Calu3 (cell line): Measurements from ENCODE around the gene DNMT3B. TPM values are rescaled to one million over a fixed set of nuclear protein-coding genes. Genes with fewer than 3 reads are reported as not detected.

Experiments
- BruUV-seq: library from RNA; stranded (reverse); fragments of 400-500 nt; replicated peaks from 2 replicates; lab custom pipeline; 2021; lab: Mats Ljungman, UMichigan
- CTCF ChIA-PET: fragments of 300-600 bp; sonication (Branson Sonifier 250); formaldehyde crosslinking; loops from one replicate; lab custom pipeline; 2022; ENCODE audit warnings: antibody characterized with exemption; lab: Charles Lee
- DNase-seq: peaks from one replicate; pipeline ENCODE4 v3.0.0; 2022
- H3K27ac Mint-ChIP-seq: one replicate; pipeline ENCODE4 v1.8.0; 2022; ENCODE audit warnings: mixed read lengths; ENCODE audit not compliant: unreplicated experiment
- H3K27me3 Mint-ChIP-seq: one replicate; pipeline ENCODE4 v1.8.0; 2022; ENCODE audit warnings: mixed read lengths; ENCODE audit not compliant: unreplicated experiment
- H3K36me3 Mint-ChIP-seq: one replicate; pipeline ENCODE4 v1.8.0; 2022; ENCODE audit warnings: mild to moderate bottlenecking, moderate library complexity, mixed read lengths; ENCODE audit not compliant: insufficient read depth, unreplicated experiment
- H3K4me1 Mint-ChIP-seq: one replicate; pipeline ENCODE4 v1.8.0; 2022; ENCODE audit warnings: mild to moderate bottlenecking, low read depth, mixed read lengths; ENCODE audit not compliant: unreplicated experiment
- H3K4me3 Mint-ChIP-seq: one replicate; pipeline ENCODE4 v1.8.0; 2022; ENCODE audit warnings: mild to moderate bottlenecking, low read depth, moderate library complexity, mixed read lengths; ENCODE audit not compliant: unreplicated experiment
- H3K9me3 Mint-ChIP-seq: one replicate; pipeline ENCODE4 v1.8.0; 2022; ENCODE audit warnings: low read depth, mixed read lengths; ENCODE audit not compliant: unreplicated experiment
- CTCF ChIP-seq: fragments of 200-600 bp; IDR thresholded peaks from one replicate; pipeline ENCODE4 v1.8.0; 2022; ENCODE audit warnings: antibody characterized with exemption; ENCODE audit not compliant: unreplicated experiment
- intact Hi-C: fragments of 100-400 bp; cut with micrococcal nuclease; formaldehyde crosslinking; loops from one replicate; pipeline ENCODE4 v1.10.0; 2022; ENCODE audit not compliant: unreplicated experiment
- total RNA-seq: library from RNA; stranded (reverse); gene quantifications from 2 replicates; pipeline ENCODE4 v1.2.3, GENCODE V29; 2022

DNMT3B gene
- total RNA-seq, 1 experiment from 2014 or later = 10.8 TPM

- BruUV-seq = no TSS peak
- DNase-seq = no peak
- no peak overlapping the region for H3K27ac Mint-ChIP-seq
- CTCF ChIA-PET = interaction anchor here (0.6 kb wide), 1 partner anchor 1846 kb away, joined by 7 read pairs; no protein-coding TSS in a partner anchor
- H3K9me3 Mint-ChIP-seq = no peaks in the 10 kb centered on the region
- peaks cover 41% of the 10 kb centered on the region for H3K4me1 Mint-ChIP-seq
- peaks cover 56% of the 10 kb centered on the region for H3K36me3 Mint-ChIP-seq
- peak overlapping the region; percentile 97 for H3K4me3 Mint-ChIP-seq
- no peak for TF ChIP-seq CTCF
- H3K27me3 Mint-ChIP-seq = no peaks in the 10 kb centered on the region
- intact Hi-C loops = loop anchor here (2.0 kb wide), 1 partner anchor 31 kb away; no protein-coding TSS in a partner anchor
These were observed 60.0 kb downstream of the DNMT3B start for GRCh38 chr20:32822225-32822624.

GRCh38 chr20:32823078-32823477 lies 60.9 kb downstream of the DNMT3B start:
- Mint-ChIP-seq H3K27ac (peak overlapping the region; percentile 9), H3K9me3 (no peaks in the 10 kb centered on the region), H3K4me3 (no peak overlapping the region), H3K27me3 (no peaks in the 10 kb centered on the region), H3K36me3 (peaks cover 65% of the 10 kb centered on the region), H3K4me1 (peaks cover 48% of the 10 kb centered on the region)
- BruUV-seq = no TSS peak
- no peak for TF ChIP-seq CTCF
- peak; percentile 26 for DNase-seq
- CTCF ChIA-PET = interaction anchor here (0.7 to 1.0 kb wide), 2 partner anchors 33 to 467 kb away, joined by 3 read pairs; no protein-coding TSS in a partner anchor
- intact Hi-C loops = loop anchor here (2.0 kb wide), 1 partner anchor 32 kb away; no protein-coding TSS in a partner anchor

- DNase-seq = no peak
- Mint-ChIP-seq H3K9me3 (no peaks in the 10 kb centered on the region), H3K27ac (peak overlapping the region; percentile 9), H3K4me1 (peaks cover 52% of the 10 kb centered on the region), H3K27me3 (no peaks in the 10 kb centered on the region), H3K36me3 (peaks cover 71% of the 10 kb centered on the region), H3K4me3 (no peak overlapping the region)
- CTCF ChIA-PET = interaction anchor here (0.7 to 1.0 kb wide), 3 partner anchors 34 to 603 kb away, joined by 3 to 4 read pairs (median 3); no protein-coding TSS in a partner anchor
- no TSS peak for BruUV-seq
- intact Hi-C loops = loop anchor here (2.0 kb wide), 1 partner anchor 33 kb away; no protein-coding TSS in a partner anchor
- TF ChIP-seq CTCF = no peak
These were observed 61.8 kb downstream of the DNMT3B start for GRCh38 chr20:32823737-32824588.

GRCh38 chr20:32828029-32828680 lies 66.0 kb downstream of the DNMT3B start:
- Mint-ChIP-seq H3K9me3 (no peaks in the 10 kb centered on the region), H3K27ac (peak overlapping the region; percentile 25), H3K27me3 (no peaks in the 10 kb centered on the region), H3K36me3 (peaks cover 80% of the 10 kb centered on the region), H3K4me1 (peaks cover 31% of the 10 kb centered on the region), H3K4me3 (no peak overlapping the region)
- no peak for DNase-seq
- no peak for TF ChIP-seq CTCF
- TSS peak; percentile 1 for BruUV-seq
- intact Hi-C loops = no loop called here
- CTCF ChIA-PET = interaction anchor here (0.6 to 1.0 kb wide), 2 partner anchors 38 to 88 kb away, joined by 5 to 6 read pairs; no protein-coding TSS in a partner anchor
